Gastroesophageal sphincter (tissue), 4 donors: ENCODE results near the gene KLHDC8B. TPM values are rescaled to one million over a fixed set of nuclear protein-coding genes. Genes with fewer than 3 reads are reported as not detected.

Experiments used
- ATAC-seq: fragments of 150-250 bp; one replicate; pipeline ENCODE4 v1.9.1; 2016; ENCODE audit warnings: mild to moderate bottlenecking, moderate library complexity
- H3K27ac ChIP-seq, 4 donors: fragments of 200-600 bp; sonication (generic) in 3 of 4; 1 replicate in 3 of 4; 2 replicates in 1 of 4; pipeline ENCODE4 v1.5.1; 2016 to 2019
- H3K27me3 ChIP-seq: fragments of 200-600 bp; sonication (generic); one replicate; pipeline ENCODE4 v1.5.1; 2019
- H3K36me3 ChIP-seq, 2 donors: fragments of 200-600 bp; sonication (generic); one replicate each; pipeline ENCODE4 v1.5.1; 2019; ENCODE audit warnings: control low read depth in 1 of 2
- H3K4me1 ChIP-seq, 3 donors: fragments of 200-600 bp; sonication (generic); 1 replicate in 2 of 3; 2 replicates in 1 of 3; pipeline ENCODE4 v1.5.1; 2016 to 2019; ENCODE audit warnings: control low read depth in 2 of 3
- H3K4me3 ChIP-seq, 2 donors: fragments of 200-600 bp; sonication (generic); one replicate each; pipeline ENCODE4 v1.5.1; 2019; ENCODE audit warnings: mild to moderate bottlenecking in 1 of 2, moderate library complexity in 1 of 2
- H3K9me3 ChIP-seq, 3 donors: fragments of 200-600 bp; sonication (generic); one replicate each; pipeline ENCODE4 v1.5.1; 2017 to 2019; ENCODE audit warnings: control low read depth in 2 of 3
- EP300 ChIP-seq: sonication (generic); formaldehyde crosslinking; IDR thresholded peaks from one replicate; pipeline ENCODE4 v1.6.1; 2017; ENCODE audit warnings: antibody characterized with exemption, mild to moderate bottlenecking
- POLR2A ChIP-seq, 2 donors: fragments of 450-650 bp; IDR thresholded peaks; one replicate each; pipeline ENCODE4 v1.6.1; 2017; ENCODE audit warnings: antibody characterized with exemption in 2 of 2, mild to moderate bottlenecking in 2 of 2, moderate library complexity in 1 of 2
- POLR2AphosphoS5 ChIP-seq: sonication (generic); formaldehyde crosslinking; IDR thresholded peaks from one replicate; pipeline ENCODE4 v1.6.1; 2017; ENCODE audit warnings: antibody characterized with exemption
- WGBS, 2 donors: methylation state at CpG; one replicate each; pipeline ENCODE4 v1.1.5; 2018; ENCODE audit warnings: low coverage in 1 of 2; 5-methylcytosine and 5-hydroxymethylcytosine counted together
- total RNA-seq, 4 donors: library from RNA; depleted of rRNA; stranded (reverse); fragments of >200 nt; gene quantifications; one replicate each; pipeline ENCODE4 v1.1.0, GENCODE V29; 2016
- TF ChIP-seq, protein P1 (sequence below), 4 experiments: fragments of 200-600 bp in 2 of 4; fragments of 450-650 bp in 2 of 4; sonication (generic) in 1 of 4; IDR thresholded peaks; one replicate each; pipeline ENCODE4 v1.5.1; 2017 to 2019; ENCODE audit warnings: antibody characterized with exemption in 4 of 4, mild to moderate bottlenecking in 2 of 4, moderate library complexity in 2 of 4

KLHDC8B gene
- total RNA-seq, 4 donors from 2014 or later: 39.8 to 126 (median 114) TPM

DNA sequence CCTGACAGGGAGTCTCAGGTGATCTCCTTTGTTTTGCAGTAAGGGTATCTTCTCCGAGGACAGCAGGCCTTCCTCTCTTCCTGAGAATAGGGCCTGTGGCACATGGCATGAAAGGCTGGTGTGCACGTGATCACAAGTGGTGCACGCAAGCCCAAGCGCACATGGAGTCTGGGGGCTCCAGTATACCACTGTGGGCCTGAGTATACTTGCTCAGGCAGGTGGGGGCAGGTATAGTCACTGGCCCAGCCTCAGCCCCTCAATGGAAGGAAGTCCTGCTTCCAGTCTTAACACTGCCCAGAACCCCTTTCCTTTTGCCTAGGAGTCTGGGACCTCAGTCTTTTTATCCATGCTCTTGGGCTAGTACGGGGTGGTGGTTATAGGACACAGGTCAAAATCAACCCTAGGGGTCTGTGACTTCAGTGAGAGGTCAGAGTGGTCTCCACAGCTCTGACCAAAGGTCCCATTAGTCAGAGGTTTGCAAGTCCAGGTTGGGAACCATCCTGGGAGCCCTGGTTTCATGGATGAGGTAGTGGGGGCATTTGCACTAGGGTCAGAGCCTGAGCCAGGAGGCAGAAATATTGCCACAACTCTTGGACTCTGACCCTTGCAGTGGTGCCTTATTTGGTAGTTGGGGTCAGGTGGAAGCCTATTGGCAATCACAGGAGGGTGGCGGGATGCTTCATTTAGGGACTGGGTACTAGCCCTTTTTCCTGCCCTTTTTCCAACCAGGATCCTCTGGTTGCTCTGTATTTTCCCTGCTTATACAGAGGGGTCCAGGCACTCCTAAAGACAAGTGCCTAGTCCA is 4.4 kb upstream of the KLHDC8B start:
- peak overlapping the region; percentile 87 to 97 for H3K4me3 ChIP-seq
- H3K9me3 ChIP-seq: no peaks in the 10 kb centered on the region
- peaks cover 0 to 46% (median 21%) of the 10 kb centered on the region in 3 donors for H3K4me1 ChIP-seq
- peaks cover 0 to 26% of the 10 kb centered on the region in 2 donors for H3K36me3 ChIP-seq
- no peaks in the 10 kb centered on the region for H3K27me3 ChIP-seq
- peak overlapping the region; percentile 88 to 96 (median 94) for H3K27ac ChIP-seq
- 80% methylated on average over 1 of the region's 6 CpGs; no CpG with 5 or more reads in 1 of the 2 donors for WGBS, 2 donors
- no peak for TF ChIP-seq POLR2A (IDR thresholded peaks at IDR 0.05)
- TF ChIP-seq EP300: no peak
- TF ChIP-seq, protein P1, sequence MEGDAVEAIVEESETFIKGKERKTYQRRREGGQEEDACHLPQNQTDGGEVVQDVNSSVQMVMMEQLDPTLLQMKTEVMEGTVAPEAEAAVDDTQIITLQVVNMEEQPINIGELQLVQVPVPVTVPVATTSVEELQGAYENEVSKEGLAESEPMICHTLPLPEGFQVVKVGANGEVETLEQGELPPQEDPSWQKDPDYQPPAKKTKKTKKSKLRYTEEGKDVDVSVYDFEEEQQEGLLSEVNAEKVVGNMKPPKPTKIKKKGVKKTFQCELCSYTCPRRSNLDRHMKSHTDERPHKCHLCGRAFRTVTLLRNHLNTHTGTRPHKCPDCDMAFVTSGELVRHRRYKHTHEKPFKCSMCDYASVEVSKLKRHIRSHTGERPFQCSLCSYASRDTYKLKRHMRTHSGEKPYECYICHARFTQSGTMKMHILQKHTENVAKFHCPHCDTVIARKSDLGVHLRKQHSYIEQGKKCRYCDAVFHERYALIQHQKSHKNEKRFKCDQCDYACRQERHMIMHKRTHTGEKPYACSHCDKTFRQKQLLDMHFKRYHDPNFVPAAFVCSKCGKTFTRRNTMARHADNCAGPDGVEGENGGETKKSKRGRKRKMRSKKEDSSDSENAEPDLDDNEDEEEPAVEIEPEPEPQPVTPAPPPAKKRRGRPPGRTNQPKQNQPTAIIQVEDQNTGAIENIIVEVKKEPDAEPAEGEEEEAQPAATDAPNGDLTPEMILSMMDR (IDR thresholded peaks at IDR 0.05): no peak
- TF ChIP-seq POLR2AphosphoS5: no peak
- no peak for ATAC-seq

DNA sequence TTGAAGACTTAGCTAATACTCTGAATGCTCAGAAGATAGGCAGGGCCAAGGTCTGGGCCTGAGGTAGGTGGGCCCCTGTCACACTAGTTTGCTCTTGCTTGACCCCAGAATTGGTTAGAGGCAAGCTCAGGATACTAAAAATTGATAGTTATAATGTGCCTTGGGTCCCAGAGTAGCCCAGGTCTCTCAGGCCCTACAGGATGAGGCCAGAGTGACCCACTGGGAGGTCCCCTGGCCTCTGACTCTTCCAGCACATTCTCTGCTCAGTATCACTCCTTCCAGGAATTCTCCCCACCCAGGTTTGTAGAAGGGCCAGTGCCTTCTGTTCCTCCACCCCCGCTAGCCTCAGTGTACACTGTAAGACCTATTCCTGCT is 667 bp upstream of the KLHDC8B start:
- no peaks in the 10 kb centered on the region for H3K27me3 ChIP-seq
- ATAC-seq: peak; percentile 5
- peaks cover 0 to 22% of the 10 kb centered on the region in 2 donors for H3K36me3 ChIP-seq
- WGBS, 2 donors: 17% methylated on average over 1 of the region's 1 CpG; no CpG with 5 or more reads in 1 of the 2 donors
- peak overlapping the region; percentile 62 to 92 for H3K4me3 ChIP-seq
- H3K27ac ChIP-seq: peak overlapping the region; percentile 62 to 94 (median 91)
- H3K9me3 ChIP-seq: no peaks in the 10 kb centered on the region
- TF ChIP-seq EP300 (no peak), POLR2AphosphoS5 (no peak), POLR2A (IDR thresholded peaks at IDR 0.05) (no peak)
- TF ChIP-seq, protein P1 (IDR thresholded peaks at IDR 0.05): no peak
- peaks cover 0 to 62% (median 34%) of the 10 kb centered on the region in 3 donors for H3K4me1 ChIP-seq

- peak overlapping the region; percentile 62 to 94 (median 91) for H3K27ac ChIP-seq
- H3K36me3 ChIP-seq: peaks cover 0 to 34% of the 10 kb centered on the region in 2 donors
- peak overlapping the region; percentile 62 to 92 for H3K4me3 ChIP-seq
- 0% methylated on average over 5 of the region's 7 CpGs; no CpG with 5 or more reads in 1 of the 2 donors for WGBS, 2 donors
- TF ChIP-seq POLR2A (IDR thresholded peaks at IDR 0.05) (no peak), POLR2AphosphoS5 (no peak), EP300 (no peak)
- TF ChIP-seq, protein P1 (IDR thresholded peaks at IDR 0.05): no peak
- H3K9me3 ChIP-seq: no peaks in the 10 kb centered on the region
- H3K4me1 ChIP-seq: peaks cover 0 to 66% (median 29%) of the 10 kb centered on the region in 3 donors
- no peak for ATAC-seq
- no peaks in the 10 kb centered on the region for H3K27me3 ChIP-seq
These were observed 540 bp downstream of the KLHDC8B start for GRCh38 chr3:49171775-49172500.

- Histone ChIP-seq H3K4me1 (peaks cover 0 to 66% (median 29%) of the 10 kb centered on the region in 3 donors), H3K4me3 (peak overlapping the region; percentile 62 to 92), H3K27ac (peak overlapping the region; percentile 62 to 94 (median 91)), H3K9me3 (no peaks in the 10 kb centered on the region), H3K27me3 (no peaks in the 10 kb centered on the region), H3K36me3 (peaks cover 0 to 40% of the 10 kb centered on the region in 2 donors)
- TF ChIP-seq POLR2A (IDR thresholded peaks at IDR 0.05) (no peak), EP300 (no peak), POLR2AphosphoS5 (no peak)
- TF ChIP-seq, protein P1 (IDR thresholded peaks at IDR 0.05): no peak
- no peak for ATAC-seq
- 0 to 20% methylated on average over 1 of the region's 7 CpGs for WGBS, 2 donors
These were observed 1.2 kb downstream of the KLHDC8B start for GRCh38 chr3:49172551-49173041.
